Neural progenitor cell (in vitro differentiated cells): ENCODE measurements around the gene SEC16A. TPM values are rescaled to one million over a fixed set of nuclear protein-coding genes. Genes with fewer than 3 reads are reported as not detected.

ENCODE experiments used
- DNase-seq: peaks from one replicate; pipeline ENCODE4 v3.0.0-alpha.2; 2016; ENCODE audit warnings: low spot score
- H2AFZ ChIP-seq: fragments of 200-600 bp; sonication (generic); replicated peaks from 2 replicates; pipeline ENCODE4 v1.6.1; 2016; ENCODE audit warnings: antibody characterized with exemption
- H3F3A ChIP-seq: fragments of 200-600 bp; sonication (generic); 2 replicates; pipeline ENCODE4 v1.6.1; 2016; ENCODE audit warnings: antibody characterized with exemption, low read depth
- H3K27ac ChIP-seq: fragments of 200-600 bp; sonication (generic); 2 replicates; pipeline ENCODE4 v1.5.1; 2016; ENCODE audit warnings: mild to moderate bottlenecking
- H3K27me3 ChIP-seq: fragments of 200-600 bp; sonication (generic); 2 replicates; pipeline ENCODE4 v1.6.1; 2016; ENCODE audit warnings: mild to moderate bottlenecking, moderate library complexity
- H3K36me3 ChIP-seq: fragments of 200-600 bp; sonication (generic); 2 replicates; pipeline ENCODE4 v1.5.1; 2016
- H3K4me1 ChIP-seq: fragments of 200-600 bp; sonication (generic); 2 replicates; pipeline ENCODE4 v1.6.1; 2016; ENCODE audit warnings: mixed run types
- H3K4me2 ChIP-seq: fragments of 200-600 bp; sonication (generic); 2 replicates; pipeline ENCODE4 v1.6.1; 2016
- H3K4me3 ChIP-seq: fragments of 200-600 bp; sonication (generic); 2 replicates; pipeline ENCODE4 v1.5.1; 2016
- H3K79me2 ChIP-seq: fragments of 200-600 bp; sonication (generic); 2 replicates; pipeline ENCODE4 v1.6.1; 2016; ENCODE audit warnings: low read depth
- H3K9ac ChIP-seq: fragments of 200-600 bp; sonication (generic); 2 replicates; pipeline ENCODE4 v1.6.1; 2016
- H3K9me3 ChIP-seq: fragments of 200-600 bp; sonication (generic); 2 replicates; pipeline ENCODE4 v1.5.1; 2016; ENCODE audit warnings: low read depth
- H4K20me1 ChIP-seq: fragments of 200-600 bp; sonication (generic); 2 replicates; pipeline ENCODE4 v1.6.1; 2016; ENCODE audit warnings: low read depth
- H3K27ac Mint-ChIP-seq: 3 replicates; pipeline ENCODE4 v1.8.0; 2021; ENCODE audit warnings: mixed read lengths
- H3K27me3 Mint-ChIP-seq: 2 replicates; pipeline ENCODE4 v1.8.0; 2022; ENCODE audit warnings: low read depth, mild to moderate bottlenecking, inconsistent platforms, moderate library complexity, mixed read lengths; ENCODE audit not compliant: insufficient read depth
- H3K36me3 Mint-ChIP-seq: 3 replicates; pipeline ENCODE4 v1.8.0; 2021; ENCODE audit warnings: mixed read lengths
- H3K4me1 Mint-ChIP-seq: 3 replicates; pipeline ENCODE4 v1.8.0; 2021; ENCODE audit warnings: mixed read lengths
- H3K4me3 Mint-ChIP-seq: 3 replicates; pipeline ENCODE4 v1.8.0; 2021; ENCODE audit warnings: mild to moderate bottlenecking, moderate library complexity, mixed read lengths
- H3K9me3 Mint-ChIP-seq: 3 replicates; pipeline ENCODE4 v1.8.0; 2020; ENCODE audit warnings: mixed read lengths
- CTCF ChIP-seq: fragments of 200-600 bp; sonication (generic); IDR thresholded peaks from 2 replicates; pipeline ENCODE4 v1.5.1; 2017; ENCODE audit warnings: antibody characterized with exemption, mild to moderate bottlenecking
- EZH2 ChIP-seq: fragments of 200-600 bp; sonication (generic); IDR thresholded peaks from 2 replicates; pipeline ENCODE4 v1.6.1; 2017; ENCODE audit warnings: antibody characterized with exemption, mild to moderate bottlenecking, moderate library complexity
- EZH2phosphoT487 ChIP-seq: fragments of 200-600 bp; sonication (generic); IDR thresholded peaks from 2 replicates; pipeline ENCODE4 v1.6.1; 2017; ENCODE audit warnings: antibody characterized with exemption
- total RNA-seq: library from RNA; depleted of rRNA; stranded (reverse); fragments of >200 nt; gene quantifications from 2 replicates; pipeline ENCODE4 v1.2.3, GENCODE V29; 2015; ENCODE audit warnings: low replicate concordance

SEC16A gene
- total RNA-seq, 1 donor from 2014 or later = 16.8 TPM

- Histone ChIP-seq H3K9me3 (no peaks in the 10 kb centered on the region), H4K20me1 (peaks cover 19% of the 10 kb centered on the region), H3F3A (no peaks in the 10 kb centered on the region), H3K9ac (no peak overlapping the region), H2AFZ (no peak overlapping the region), H3K27me3 (no peaks in the 10 kb centered on the region), H3K4me2 (no peak overlapping the region), H3K27ac (no peak overlapping the region), H3K36me3 (no peaks in the 10 kb centered on the region), H3K4me1 (no peaks in the 10 kb centered on the region), H3K79me2 (peaks cover 19% of the 10 kb centered on the region), H3K4me3 (no peak overlapping the region)
- no peak for DNase-seq
- Mint-ChIP-seq H3K27me3 (no peaks in the 10 kb centered on the region), H3K36me3 (peaks cover 14% of the 10 kb centered on the region), H3K4me1 (peaks cover 12% of the 10 kb centered on the region), H3K27ac (no peak overlapping the region), H3K4me3 (no peak overlapping the region), H3K9me3 (no peaks in the 10 kb centered on the region)
- no peak for TF ChIP-seq EZH2phosphoT487
- TF ChIP-seq CTCF = no peak
- no peak for TF ChIP-seq EZH2
Observed at GRCh38 chr9:136394312-136395019, 88.4 kb downstream of the SEC16A start.

- Histone ChIP-seq H3K9me3 (no peaks in the 10 kb centered on the region), H3K4me3 (no peak overlapping the region), H3K9ac (no peak overlapping the region), H3K79me2 (peaks cover 9% of the 10 kb centered on the region), H3K4me2 (no peak overlapping the region), H2AFZ (no peak overlapping the region), H4K20me1 (peaks cover 9% of the 10 kb centered on the region), H3K4me1 (no peaks in the 10 kb centered on the region), H3K36me3 (no peaks in the 10 kb centered on the region), H3F3A (no peaks in the 10 kb centered on the region), H3K27me3 (no peaks in the 10 kb centered on the region), H3K27ac (no peak overlapping the region)
- peaks cover 4% of the 10 kb centered on the region for H3K4me1 Mint-ChIP-seq
- no peaks in the 10 kb centered on the region for H3K27me3 Mint-ChIP-seq
- TF ChIP-seq EZH2 (no peak), EZH2phosphoT487 (no peak)
- no peaks in the 10 kb centered on the region for H3K9me3 Mint-ChIP-seq
- no peak for DNase-seq
- H3K27ac Mint-ChIP-seq = no peak overlapping the region
- H3K4me3 Mint-ChIP-seq = no peak overlapping the region
- H3K36me3 Mint-ChIP-seq = peaks cover 14% of the 10 kb centered on the region
Observed at GRCh38 chr9:136393531-136393930, 89.3 kb downstream of the SEC16A start.

- peaks cover 11% of the 10 kb centered on the region for H3K36me3 Mint-ChIP-seq
Observed at GRCh38 chr9:136392538-136393449, 90.0 kb downstream of the SEC16A start.

More at GRCh38 chr9:136392538-136393449, 90.0 kb downstream of the SEC16A start:
- no peak overlapping the region for H3K4me3 Mint-ChIP-seq
- TF ChIP-seq EZH2 (no peak), EZH2phosphoT487 (no peak), CTCF (no peak)
- Histone ChIP-seq H3K79me2 (peaks cover 2% of the 10 kb centered on the region), H3F3A (no peaks in the 10 kb centered on the region), H3K27me3 (no peaks in the 10 kb centered on the region), H3K9ac (no peak overlapping the region), H3K27ac (no peak overlapping the region), H3K4me2 (no peak overlapping the region), H3K4me1 (no peaks in the 10 kb centered on the region), H3K4me3 (no peak overlapping the region), H4K20me1 (peaks cover 4% of the 10 kb centered on the region), H2AFZ (no peak overlapping the region), H3K36me3 (no peaks in the 10 kb centered on the region), H3K9me3 (no peaks in the 10 kb centered on the region)
- no peaks in the 10 kb centered on the region for H3K4me1 Mint-ChIP-seq
- H3K27ac Mint-ChIP-seq = no peak overlapping the region
- H3K27me3 Mint-ChIP-seq = no peaks in the 10 kb centered on the region
- H3K9me3 Mint-ChIP-seq = no peaks in the 10 kb centered on the region
- DNase-seq = no peak
